ENCODE measurements around the gene CRACR2B.

DNA sequence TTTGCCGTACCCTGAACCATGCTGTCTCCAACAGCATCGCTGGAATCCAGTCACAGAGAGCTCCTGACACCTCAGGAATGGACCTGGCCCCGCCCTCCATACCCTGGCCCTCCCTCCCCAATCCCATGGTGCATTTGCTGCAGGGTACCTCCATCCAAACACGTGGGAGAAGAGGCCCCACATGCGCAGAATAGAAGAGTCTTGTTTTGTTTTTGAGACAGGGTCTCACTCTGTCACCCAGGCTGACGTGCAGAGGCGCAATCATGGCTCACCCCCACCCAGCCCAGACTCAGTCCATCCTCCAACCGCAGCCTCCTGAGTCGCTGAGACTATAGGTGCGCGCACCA lies 11.3 kb upstream of the CRACR2B start:
- TF ChIP-seq, protein P1, sequence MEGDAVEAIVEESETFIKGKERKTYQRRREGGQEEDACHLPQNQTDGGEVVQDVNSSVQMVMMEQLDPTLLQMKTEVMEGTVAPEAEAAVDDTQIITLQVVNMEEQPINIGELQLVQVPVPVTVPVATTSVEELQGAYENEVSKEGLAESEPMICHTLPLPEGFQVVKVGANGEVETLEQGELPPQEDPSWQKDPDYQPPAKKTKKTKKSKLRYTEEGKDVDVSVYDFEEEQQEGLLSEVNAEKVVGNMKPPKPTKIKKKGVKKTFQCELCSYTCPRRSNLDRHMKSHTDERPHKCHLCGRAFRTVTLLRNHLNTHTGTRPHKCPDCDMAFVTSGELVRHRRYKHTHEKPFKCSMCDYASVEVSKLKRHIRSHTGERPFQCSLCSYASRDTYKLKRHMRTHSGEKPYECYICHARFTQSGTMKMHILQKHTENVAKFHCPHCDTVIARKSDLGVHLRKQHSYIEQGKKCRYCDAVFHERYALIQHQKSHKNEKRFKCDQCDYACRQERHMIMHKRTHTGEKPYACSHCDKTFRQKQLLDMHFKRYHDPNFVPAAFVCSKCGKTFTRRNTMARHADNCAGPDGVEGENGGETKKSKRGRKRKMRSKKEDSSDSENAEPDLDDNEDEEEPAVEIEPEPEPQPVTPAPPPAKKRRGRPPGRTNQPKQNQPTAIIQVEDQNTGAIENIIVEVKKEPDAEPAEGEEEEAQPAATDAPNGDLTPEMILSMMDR (IDR thresholded peaks at IDR 0.05): no peak
- no peak for TF ChIP-seq POLR2AphosphoS5 (IDR thresholded peaks at IDR 0.05)
- no peak for TF ChIP-seq EP300 (IDR thresholded peaks at IDR 0.05; ENCODE audit: low read depth)

Measured in transverse colon (tissue), 4 donors.